Measurements from ENCODE around the gene TMEM223.

Gene TMEM223

DNA sequence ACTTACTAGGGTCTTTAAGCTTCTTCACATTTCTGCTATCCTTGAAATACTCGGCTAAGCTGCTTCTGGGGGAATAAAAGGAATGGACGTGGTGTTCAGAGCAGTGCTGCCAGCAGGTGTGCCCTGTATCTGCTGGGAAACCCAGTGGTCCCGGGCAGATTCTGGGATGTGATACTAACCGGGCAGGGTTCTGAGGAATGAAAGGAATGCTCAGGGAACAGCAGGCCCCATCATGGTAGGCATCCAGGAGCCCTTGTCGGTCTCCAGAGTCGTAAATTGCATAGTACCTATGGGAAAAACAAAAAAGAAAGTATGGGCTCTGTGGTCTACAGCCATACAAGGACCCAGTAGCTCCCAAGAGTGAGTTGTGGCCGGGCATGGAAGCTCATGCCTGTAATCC lies 4.5 kb upstream of the TMEM223 start:
- H3K4me1 ChIP-seq (ENCODE audit: insufficient read depth, low read length, severe bottlenecking) = peaks cover 6% of the 10 kb centered on the region
- H2AFZ ChIP-seq (ENCODE audit: low read length) = no peak overlapping the region
- H3K4me3 ChIP-seq (ENCODE audit: low read depth, low read length, poor library complexity, severe bottlenecking) = no peak overlapping the region
- H3F3A ChIP-seq (ENCODE audit: insufficient read depth, low read length) = no peaks in the 10 kb centered on the region
- peaks cover 87% of the 10 kb centered on the region for H3K36me3 ChIP-seq (ENCODE audit: insufficient read depth, low read length)
- no peaks in the 10 kb centered on the region for H3K9me3 ChIP-seq (ENCODE audit: low read length)
- no peak overlapping the region for H3K4me2 ChIP-seq (ENCODE audit: low read length)
- no peaks in the 10 kb centered on the region for H3K9me2 ChIP-seq (ENCODE audit: low read depth, low read length)
- H3K9ac ChIP-seq (ENCODE audit: low read length) = no peak overlapping the region
- H3K27me3 ChIP-seq (ENCODE audit: insufficient read depth, low read length) = no peaks in the 10 kb centered on the region
- no peak for TF ChIP-seq EZH2 (IDR thresholded peaks at IDR 0.05; ENCODE audit: borderline replicate concordance, low read length)
- TF ChIP-seq, protein P1, sequence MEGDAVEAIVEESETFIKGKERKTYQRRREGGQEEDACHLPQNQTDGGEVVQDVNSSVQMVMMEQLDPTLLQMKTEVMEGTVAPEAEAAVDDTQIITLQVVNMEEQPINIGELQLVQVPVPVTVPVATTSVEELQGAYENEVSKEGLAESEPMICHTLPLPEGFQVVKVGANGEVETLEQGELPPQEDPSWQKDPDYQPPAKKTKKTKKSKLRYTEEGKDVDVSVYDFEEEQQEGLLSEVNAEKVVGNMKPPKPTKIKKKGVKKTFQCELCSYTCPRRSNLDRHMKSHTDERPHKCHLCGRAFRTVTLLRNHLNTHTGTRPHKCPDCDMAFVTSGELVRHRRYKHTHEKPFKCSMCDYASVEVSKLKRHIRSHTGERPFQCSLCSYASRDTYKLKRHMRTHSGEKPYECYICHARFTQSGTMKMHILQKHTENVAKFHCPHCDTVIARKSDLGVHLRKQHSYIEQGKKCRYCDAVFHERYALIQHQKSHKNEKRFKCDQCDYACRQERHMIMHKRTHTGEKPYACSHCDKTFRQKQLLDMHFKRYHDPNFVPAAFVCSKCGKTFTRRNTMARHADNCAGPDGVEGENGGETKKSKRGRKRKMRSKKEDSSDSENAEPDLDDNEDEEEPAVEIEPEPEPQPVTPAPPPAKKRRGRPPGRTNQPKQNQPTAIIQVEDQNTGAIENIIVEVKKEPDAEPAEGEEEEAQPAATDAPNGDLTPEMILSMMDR (IDR thresholded peaks at IDR 0.05; ENCODE audit: low read length) = no peak
- no peaks in the 10 kb centered on the region for H4K20me1 ChIP-seq (ENCODE audit: insufficient read depth, low read length)
- no peaks in the 10 kb centered on the region for H3K79me2 ChIP-seq (ENCODE audit: insufficient read depth, low read length)
- no peak overlapping the region for H3K27ac ChIP-seq (ENCODE audit: low read depth, low read length, poor library complexity, severe bottlenecking)

DNA sequence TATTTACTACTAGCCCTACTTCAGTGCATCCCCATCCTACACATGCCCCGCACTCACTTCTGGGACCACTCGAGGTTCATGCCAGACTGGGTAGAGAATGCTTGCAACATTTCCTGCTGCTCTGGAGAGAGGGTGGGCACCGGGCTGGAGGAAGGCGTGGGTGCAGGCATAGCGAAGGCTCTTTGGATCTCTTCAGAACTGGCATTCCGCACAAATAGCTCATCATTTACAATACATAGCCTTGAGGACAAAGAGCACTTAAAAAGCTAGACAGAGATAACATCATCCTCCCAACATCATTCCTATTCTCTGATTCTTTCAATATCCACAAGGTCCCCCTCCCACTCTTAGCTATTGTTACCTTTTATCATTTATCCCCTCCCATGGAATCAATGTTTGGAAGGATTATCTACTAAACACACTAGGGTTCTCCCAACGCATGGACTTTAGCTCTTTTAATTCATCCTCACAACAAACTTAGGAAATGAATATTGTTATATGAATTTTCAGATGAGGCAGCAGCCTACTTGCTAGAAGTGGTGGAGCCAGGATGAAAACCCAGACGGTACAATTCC lies 2.5 kb upstream of the TMEM223 start:
- TF ChIP-seq EZH2 (IDR thresholded peaks at IDR 0.05; ENCODE audit: borderline replicate concordance, low read length) = no peak
- TF ChIP-seq, protein P1 (IDR thresholded peaks at IDR 0.05; ENCODE audit: low read length) = no peak
- no peak overlapping the region for H3K4me2 ChIP-seq (ENCODE audit: low read length)
- H3F3A ChIP-seq (ENCODE audit: insufficient read depth, low read length) = no peaks in the 10 kb centered on the region
- H3K4me3 ChIP-seq (ENCODE audit: low read depth, low read length, poor library complexity, severe bottlenecking) = no peak overlapping the region
- no peak overlapping the region for H3K9ac ChIP-seq (ENCODE audit: low read length)
- H2AFZ ChIP-seq (ENCODE audit: low read length) = no peak overlapping the region
- H3K4me1 ChIP-seq (ENCODE audit: insufficient read depth, low read length, severe bottlenecking) = peaks cover 26% of the 10 kb centered on the region
- peaks cover 11% of the 10 kb centered on the region; the same call in 1 of the 2 replicates for H3K79me2 ChIP-seq (ENCODE audit: insufficient read depth, low read length)
- H3K9me2 ChIP-seq (ENCODE audit: low read depth, low read length) = no peaks in the 10 kb centered on the region
- H3K27ac ChIP-seq (ENCODE audit: low read depth, low read length, poor library complexity, severe bottlenecking) = no peak overlapping the region
- H3K27me3 ChIP-seq (ENCODE audit: insufficient read depth, low read length) = no peaks in the 10 kb centered on the region
- peaks cover 85% of the 10 kb centered on the region for H3K36me3 ChIP-seq (ENCODE audit: insufficient read depth, low read length)
- H3K9me3 ChIP-seq (ENCODE audit: low read length) = no peaks in the 10 kb centered on the region
- no peaks in the 10 kb centered on the region for H4K20me1 ChIP-seq (ENCODE audit: insufficient read depth, low read length)

DNA sequence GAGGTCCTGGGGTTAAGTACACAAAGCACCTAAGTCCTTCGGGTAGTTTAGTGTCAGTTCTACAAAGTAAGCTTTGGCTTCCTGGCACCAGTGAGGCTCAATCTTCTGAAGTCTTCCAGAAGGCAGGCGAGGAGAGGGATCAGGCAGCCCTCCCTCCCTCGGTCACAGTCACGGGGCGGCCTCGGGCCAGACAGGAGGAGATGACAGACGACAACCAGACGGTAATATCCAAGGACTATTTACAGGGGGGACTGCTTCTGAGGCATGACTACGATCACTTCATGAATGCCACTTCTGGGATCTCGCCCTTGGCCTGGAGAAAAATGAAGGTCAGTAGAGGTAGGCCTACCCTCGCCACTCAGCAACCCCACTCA lies 383 bp upstream of the TMEM223 start:
- H3K9me3 ChIP-seq (ENCODE audit: low read length) = no peaks in the 10 kb centered on the region
- H3K9ac ChIP-seq (ENCODE audit: low read length) = peak overlapping the region; percentile 85; the same call in 1 of the 2 replicates
- peak overlapping the region; percentile 78 for H3K4me2 ChIP-seq (ENCODE audit: low read length)
- H3K79me2 ChIP-seq (ENCODE audit: insufficient read depth, low read length) = peaks cover 11% of the 10 kb centered on the region; the same call in 1 of the 2 replicates
- H3F3A ChIP-seq (ENCODE audit: insufficient read depth, low read length) = no peaks in the 10 kb centered on the region
- H2AFZ ChIP-seq (ENCODE audit: low read length) = no peak overlapping the region
- peaks cover 67% of the 10 kb centered on the region for H3K36me3 ChIP-seq (ENCODE audit: insufficient read depth, low read length)
- peak overlapping the region; percentile 85 for H3K4me3 ChIP-seq (ENCODE audit: low read depth, low read length, poor library complexity, severe bottlenecking)
- H4K20me1 ChIP-seq (ENCODE audit: insufficient read depth, low read length) = no peaks in the 10 kb centered on the region
- H3K4me1 ChIP-seq (ENCODE audit: insufficient read depth, low read length, severe bottlenecking) = peaks cover 42% of the 10 kb centered on the region
- no peak for TF ChIP-seq EZH2 (IDR thresholded peaks at IDR 0.05; ENCODE audit: borderline replicate concordance, low read length)
- TF ChIP-seq, protein P1 (IDR thresholded peaks at IDR 0.05; ENCODE audit: low read length) = no peak
- H3K27me3 ChIP-seq (ENCODE audit: insufficient read depth, low read length) = no peaks in the 10 kb centered on the region
- H3K9me2 ChIP-seq (ENCODE audit: low read depth, low read length) = no peaks in the 10 kb centered on the region
- H3K27ac ChIP-seq (ENCODE audit: low read depth, low read length, poor library complexity, severe bottlenecking) = peak overlapping the region; percentile 55

Data from OCI-LY1 (cell line).